ENCODE data around the gene CCND1. TPM values are rescaled to one million over a fixed set of nuclear protein-coding genes. Genes with fewer than 3 reads are reported as not detected.

Gene CCND1
- total and polyA plus RNA-seq, 2 of the 8 experiments (the other 6 are each of a cell fraction or from before 2014, with no cell fraction given) = 64.5 to 170 TPM

- TF ChIP-seq, protein P1, sequence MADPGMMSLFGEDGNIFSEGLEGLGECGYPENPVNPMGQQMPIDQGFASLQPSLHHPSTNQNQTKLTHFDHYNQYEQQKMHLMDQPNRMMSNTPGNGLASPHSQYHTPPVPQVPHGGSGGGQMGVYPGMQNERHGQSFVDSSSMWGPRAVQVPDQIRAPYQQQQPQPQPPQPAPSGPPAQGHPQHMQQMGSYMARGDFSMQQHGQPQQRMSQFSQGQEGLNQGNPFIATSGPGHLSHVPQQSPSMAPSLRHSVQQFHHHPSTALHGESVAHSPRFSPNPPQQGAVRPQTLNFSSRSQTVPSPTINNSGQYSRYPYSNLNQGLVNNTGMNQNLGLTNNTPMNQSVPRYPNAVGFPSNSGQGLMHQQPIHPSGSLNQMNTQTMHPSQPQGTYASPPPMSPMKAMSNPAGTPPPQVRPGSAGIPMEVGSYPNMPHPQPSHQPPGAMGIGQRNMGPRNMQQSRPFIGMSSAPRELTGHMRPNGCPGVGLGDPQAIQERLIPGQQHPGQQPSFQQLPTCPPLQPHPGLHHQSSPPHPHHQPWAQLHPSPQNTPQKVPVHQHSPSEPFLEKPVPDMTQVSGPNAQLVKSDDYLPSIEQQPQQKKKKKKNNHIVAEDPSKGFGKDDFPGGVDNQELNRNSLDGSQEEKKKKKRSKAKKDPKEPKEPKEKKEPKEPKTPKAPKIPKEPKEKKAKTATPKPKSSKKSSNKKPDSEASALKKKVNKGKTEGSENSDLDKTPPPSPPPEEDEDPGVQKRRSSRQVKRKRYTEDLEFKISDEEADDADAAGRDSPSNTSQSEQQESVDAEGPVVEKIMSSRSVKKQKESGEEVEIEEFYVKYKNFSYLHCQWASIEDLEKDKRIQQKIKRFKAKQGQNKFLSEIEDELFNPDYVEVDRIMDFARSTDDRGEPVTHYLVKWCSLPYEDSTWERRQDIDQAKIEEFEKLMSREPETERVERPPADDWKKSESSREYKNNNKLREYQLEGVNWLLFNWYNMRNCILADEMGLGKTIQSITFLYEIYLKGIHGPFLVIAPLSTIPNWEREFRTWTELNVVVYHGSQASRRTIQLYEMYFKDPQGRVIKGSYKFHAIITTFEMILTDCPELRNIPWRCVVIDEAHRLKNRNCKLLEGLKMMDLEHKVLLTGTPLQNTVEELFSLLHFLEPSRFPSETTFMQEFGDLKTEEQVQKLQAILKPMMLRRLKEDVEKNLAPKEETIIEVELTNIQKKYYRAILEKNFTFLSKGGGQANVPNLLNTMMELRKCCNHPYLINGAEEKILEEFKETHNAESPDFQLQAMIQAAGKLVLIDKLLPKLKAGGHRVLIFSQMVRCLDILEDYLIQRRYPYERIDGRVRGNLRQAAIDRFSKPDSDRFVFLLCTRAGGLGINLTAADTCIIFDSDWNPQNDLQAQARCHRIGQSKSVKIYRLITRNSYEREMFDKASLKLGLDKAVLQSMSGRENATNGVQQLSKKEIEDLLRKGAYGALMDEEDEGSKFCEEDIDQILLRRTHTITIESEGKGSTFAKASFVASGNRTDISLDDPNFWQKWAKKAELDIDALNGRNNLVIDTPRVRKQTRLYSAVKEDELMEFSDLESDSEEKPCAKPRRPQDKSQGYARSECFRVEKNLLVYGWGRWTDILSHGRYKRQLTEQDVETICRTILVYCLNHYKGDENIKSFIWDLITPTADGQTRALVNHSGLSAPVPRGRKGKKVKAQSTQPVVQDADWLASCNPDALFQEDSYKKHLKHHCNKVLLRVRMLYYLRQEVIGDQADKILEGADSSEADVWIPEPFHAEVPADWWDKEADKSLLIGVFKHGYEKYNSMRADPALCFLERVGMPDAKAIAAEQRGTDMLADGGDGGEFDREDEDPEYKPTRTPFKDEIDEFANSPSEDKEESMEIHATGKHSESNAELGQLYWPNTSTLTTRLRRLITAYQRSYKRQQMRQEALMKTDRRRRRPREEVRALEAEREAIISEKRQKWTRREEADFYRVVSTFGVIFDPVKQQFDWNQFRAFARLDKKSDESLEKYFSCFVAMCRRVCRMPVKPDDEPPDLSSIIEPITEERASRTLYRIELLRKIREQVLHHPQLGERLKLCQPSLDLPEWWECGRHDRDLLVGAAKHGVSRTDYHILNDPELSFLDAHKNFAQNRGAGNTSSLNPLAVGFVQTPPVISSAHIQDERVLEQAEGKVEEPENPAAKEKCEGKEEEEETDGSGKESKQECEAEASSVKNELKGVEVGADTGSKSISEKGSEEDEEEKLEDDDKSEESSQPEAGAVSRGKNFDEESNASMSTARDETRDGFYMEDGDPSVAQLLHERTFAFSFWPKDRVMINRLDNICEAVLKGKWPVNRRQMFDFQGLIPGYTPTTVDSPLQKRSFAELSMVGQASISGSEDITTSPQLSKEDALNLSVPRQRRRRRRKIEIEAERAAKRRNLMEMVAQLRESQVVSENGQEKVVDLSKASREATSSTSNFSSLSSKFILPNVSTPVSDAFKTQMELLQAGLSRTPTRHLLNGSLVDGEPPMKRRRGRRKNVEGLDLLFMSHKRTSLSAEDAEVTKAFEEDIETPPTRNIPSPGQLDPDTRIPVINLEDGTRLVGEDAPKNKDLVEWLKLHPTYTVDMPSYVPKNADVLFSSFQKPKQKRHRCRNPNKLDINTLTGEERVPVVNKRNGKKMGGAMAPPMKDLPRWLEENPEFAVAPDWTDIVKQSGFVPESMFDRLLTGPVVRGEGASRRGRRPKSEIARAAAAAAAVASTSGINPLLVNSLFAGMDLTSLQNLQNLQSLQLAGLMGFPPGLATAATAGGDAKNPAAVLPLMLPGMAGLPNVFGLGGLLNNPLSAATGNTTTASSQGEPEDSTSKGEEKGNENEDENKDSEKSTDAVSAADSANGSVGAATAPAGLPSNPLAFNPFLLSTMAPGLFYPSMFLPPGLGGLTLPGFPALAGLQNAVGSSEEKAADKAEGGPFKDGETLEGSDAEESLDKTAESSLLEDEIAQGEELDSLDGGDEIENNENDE (IDR thresholded peaks at IDR 0.05; ENCODE audit: insufficient replicate concordance, low read length) = no peak
- no peak for TF ChIP-seq RNF2 (IDR thresholded peaks at IDR 0.05; ENCODE audit: borderline replicate concordance, low read depth, low read length, missing control alignments, poor library complexity, severe bottlenecking)
- TF ChIP-seq, protein P2, sequence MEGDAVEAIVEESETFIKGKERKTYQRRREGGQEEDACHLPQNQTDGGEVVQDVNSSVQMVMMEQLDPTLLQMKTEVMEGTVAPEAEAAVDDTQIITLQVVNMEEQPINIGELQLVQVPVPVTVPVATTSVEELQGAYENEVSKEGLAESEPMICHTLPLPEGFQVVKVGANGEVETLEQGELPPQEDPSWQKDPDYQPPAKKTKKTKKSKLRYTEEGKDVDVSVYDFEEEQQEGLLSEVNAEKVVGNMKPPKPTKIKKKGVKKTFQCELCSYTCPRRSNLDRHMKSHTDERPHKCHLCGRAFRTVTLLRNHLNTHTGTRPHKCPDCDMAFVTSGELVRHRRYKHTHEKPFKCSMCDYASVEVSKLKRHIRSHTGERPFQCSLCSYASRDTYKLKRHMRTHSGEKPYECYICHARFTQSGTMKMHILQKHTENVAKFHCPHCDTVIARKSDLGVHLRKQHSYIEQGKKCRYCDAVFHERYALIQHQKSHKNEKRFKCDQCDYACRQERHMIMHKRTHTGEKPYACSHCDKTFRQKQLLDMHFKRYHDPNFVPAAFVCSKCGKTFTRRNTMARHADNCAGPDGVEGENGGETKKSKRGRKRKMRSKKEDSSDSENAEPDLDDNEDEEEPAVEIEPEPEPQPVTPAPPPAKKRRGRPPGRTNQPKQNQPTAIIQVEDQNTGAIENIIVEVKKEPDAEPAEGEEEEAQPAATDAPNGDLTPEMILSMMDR (IDR thresholded peaks at IDR 0.05; ENCODE audit: control extremely low read depth in 1 of 3, insufficient read depth in 1 of 3, low read depth in 1 of 3, low read length in 3 of 3) = no peak
Observed at GRCh38 chr11:69662806-69663205, 21.9 kb downstream of the CCND1 start (continued).

Data from H1 (cell line).